Activated CD4-positive, alpha-beta memory T cell treated with anti-CD3 and anti-CD28 coated beads, Interleukin-2, amount 10 ng/mL, durations not matched to agents 7 days and 5 days (primary cell): ENCODE results near the gene DPP3. TPM values are rescaled to one million over a fixed set of nuclear protein-coding genes. Genes with fewer than 3 reads are reported as not detected.
"Not testable (repeated sequence)": the region's sequence is repeated elsewhere in the genome, so short reads cannot be mapped to it uniquely, and the experiment has no call there.

Experiments
- CTCF ChIA-PET: fragments of 350-600 bp; sonication (Branson Sonifier 250); formaldehyde crosslinking; loops from one replicate; lab custom pipeline; 2021; ENCODE audit warnings: antibody characterized with exemption, inconsistent platforms; lab: Charles Lee
- POLR2A ChIA-PET: fragments of 350-600 bp; sonication (Branson Sonifier 250); formaldehyde crosslinking; loops from one replicate; lab custom pipeline; 2021; ENCODE audit warnings: antibody characterized with exemption; lab: Charles Lee
- DNase-seq: peaks from one replicate; pipeline ENCODE4 v3.0.0-alpha.2; 2020
- H3K27ac Mint-ChIP-seq: one replicate; pipeline ENCODE4 v1.8.0; 2021; ENCODE audit warnings: mild to moderate bottlenecking, mixed read lengths
- H3K27me3 Mint-ChIP-seq: one replicate; pipeline ENCODE4 v1.8.0; 2021; ENCODE audit warnings: mixed read lengths
- H3K36me3 Mint-ChIP-seq: one replicate; pipeline ENCODE4 v1.8.0; 2021; ENCODE audit warnings: low read depth, mixed read lengths
- H3K4me1 Mint-ChIP-seq: one replicate; pipeline ENCODE4 v1.8.0; 2021; ENCODE audit warnings: mixed read lengths
- H3K4me3 Mint-ChIP-seq: one replicate; pipeline ENCODE4 v1.8.0; 2021; ENCODE audit warnings: mild to moderate bottlenecking, mixed read lengths
- H3K9me3 Mint-ChIP-seq: one replicate; pipeline ENCODE4 v1.8.0; 2021; ENCODE audit warnings: mixed read lengths
- total RNA-seq, 2 experiments: library from RNA; stranded (reverse); gene quantifications; one replicate each; pipeline ENCODE4 v1.2.3, GENCODE V29; 2021

DPP3 gene, protein sequence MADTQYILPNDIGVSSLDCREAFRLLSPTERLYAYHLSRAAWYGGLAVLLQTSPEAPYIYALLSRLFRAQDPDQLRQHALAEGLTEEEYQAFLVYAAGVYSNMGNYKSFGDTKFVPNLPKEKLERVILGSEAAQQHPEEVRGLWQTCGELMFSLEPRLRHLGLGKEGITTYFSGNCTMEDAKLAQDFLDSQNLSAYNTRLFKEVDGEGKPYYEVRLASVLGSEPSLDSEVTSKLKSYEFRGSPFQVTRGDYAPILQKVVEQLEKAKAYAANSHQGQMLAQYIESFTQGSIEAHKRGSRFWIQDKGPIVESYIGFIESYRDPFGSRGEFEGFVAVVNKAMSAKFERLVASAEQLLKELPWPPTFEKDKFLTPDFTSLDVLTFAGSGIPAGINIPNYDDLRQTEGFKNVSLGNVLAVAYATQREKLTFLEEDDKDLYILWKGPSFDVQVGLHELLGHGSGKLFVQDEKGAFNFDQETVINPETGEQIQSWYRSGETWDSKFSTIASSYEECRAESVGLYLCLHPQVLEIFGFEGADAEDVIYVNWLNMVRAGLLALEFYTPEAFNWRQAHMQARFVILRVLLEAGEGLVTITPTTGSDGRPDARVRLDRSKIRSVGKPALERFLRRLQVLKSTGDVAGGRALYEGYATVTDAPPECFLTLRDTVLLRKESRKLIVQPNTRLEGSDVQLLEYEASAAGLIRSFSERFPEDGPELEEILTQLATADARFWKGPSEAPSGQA
- 10 to 100 TPM; 59.3 to 60.6 TPM for total RNA-seq

DNA sequence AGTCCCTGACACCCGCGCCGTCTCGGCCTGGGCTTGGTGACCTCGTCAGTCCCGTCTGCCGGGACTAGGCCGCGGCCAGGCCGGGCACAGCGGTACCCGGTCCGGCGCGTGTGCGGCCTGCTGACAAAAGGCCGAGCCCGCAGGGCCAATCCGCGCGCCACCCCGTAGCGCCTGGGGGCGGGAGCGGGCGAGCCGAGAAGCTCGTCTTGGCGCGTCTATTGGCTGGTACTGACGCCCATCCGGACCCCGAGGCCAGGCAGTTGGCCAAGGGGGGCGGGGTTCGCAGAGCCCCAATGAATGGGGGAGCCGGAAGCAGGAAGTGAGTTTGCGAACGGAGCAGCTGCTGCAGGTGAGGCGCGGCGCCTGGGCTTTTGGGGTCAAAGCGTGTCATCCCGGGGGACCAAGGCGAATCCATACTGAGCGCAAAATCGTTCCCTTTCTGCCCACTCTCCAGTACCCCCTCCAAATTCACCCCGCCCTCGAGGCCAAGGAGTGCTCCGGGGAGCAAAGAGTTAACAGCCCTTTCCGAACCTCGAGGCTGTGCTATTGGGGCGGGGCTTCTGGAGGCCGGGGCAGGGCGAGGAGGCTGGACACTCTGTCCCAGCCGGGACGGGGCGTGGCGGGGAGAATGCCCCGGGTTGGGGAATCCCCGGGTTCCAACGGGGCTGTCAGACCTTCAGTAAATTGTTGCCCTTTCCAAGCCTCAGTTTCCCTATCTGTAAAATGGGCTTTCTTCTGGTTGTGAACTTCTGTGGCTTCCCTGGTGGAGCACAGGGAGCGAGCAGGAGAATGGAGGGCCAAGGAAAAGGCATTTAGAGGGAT is at the start of gene DPP3:
Gene DPP3, plus strand, starts transcription at position 318 of the 822 bp plus-strand sequence. CDS start 1,767 bp downstream, outside the sequence.
- ChIA-PET POLR2A (interaction anchor here (0.6 to 2.4 kb wide), 27 partner anchors 11 to 363 kb away, joined by 3 to 28 read pairs (median 4); partner anchors contain the start of genes ACTN3, MRPL11, NPAS4 and PELI3), CTCF (interaction anchor here (0.6 to 3.7 kb wide), 13 partner anchors 11 to 198 kb away, joined by 3 to 37 read pairs (median 5); partner anchors contain the start of genes CCDC87, MRPL11, NPAS4 and PELI3)
- peaks cover 4% of the 10 kb centered on the region for H3K36me3 Mint-ChIP-seq
- H3K9me3 Mint-ChIP-seq: no peaks in the 10 kb centered on the region
- peak within 1 kb of the TSS; percentile 78 for H3K4me3 Mint-ChIP-seq
- peak within 1 kb of the TSS; percentile 86 for H3K27ac Mint-ChIP-seq
- DNase-seq: peak; percentile 97
- no peaks in the 10 kb centered on the region for H3K27me3 Mint-ChIP-seq
- peaks cover 27% of the 10 kb centered on the region for H3K4me1 Mint-ChIP-seq

DNA sequence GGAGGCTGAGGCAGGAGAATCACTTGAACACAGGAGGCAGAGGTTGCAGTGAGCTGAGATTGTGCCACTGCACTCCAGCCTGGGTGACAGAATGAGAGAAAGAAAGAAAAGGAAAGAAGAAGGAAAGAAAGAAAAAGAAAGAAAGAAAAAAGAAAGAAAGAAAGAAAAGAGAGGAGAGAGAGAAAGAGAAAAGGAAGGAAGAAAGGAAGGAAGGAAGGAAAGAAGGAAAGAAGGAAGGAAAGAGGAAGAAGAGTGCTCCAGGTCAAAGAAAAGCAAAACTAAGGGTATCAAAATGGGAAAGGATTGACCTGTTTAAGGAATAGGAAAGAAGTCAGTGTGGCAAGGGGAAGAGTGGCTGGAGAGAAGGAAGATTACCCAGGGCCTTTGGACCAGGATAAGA is 48.9 kb upstream of the DPP3 start:
- H3K9me3 Mint-ChIP-seq, H3K4me1 Mint-ChIP-seq, H3K27me3 Mint-ChIP-seq, H3K36me3 Mint-ChIP-seq, H3K4me3 Mint-ChIP-seq, H3K27ac Mint-ChIP-seq, DNase-seq: not testable (repeated sequence)
- CTCF ChIA-PET: interaction anchor here (0.7 to 5.9 kb wide), 8 partner anchors 8 to 1546 kb away, joined by 3 to 34 read pairs (median 4); partner anchors contain the start of genes MRPL11 and RBM4B
- POLR2A ChIA-PET: interaction anchor here (0.6 kb wide), 1 partner anchor 13 kb away, joined by 3 read pairs; no protein-coding TSS in a partner anchor

DNA sequence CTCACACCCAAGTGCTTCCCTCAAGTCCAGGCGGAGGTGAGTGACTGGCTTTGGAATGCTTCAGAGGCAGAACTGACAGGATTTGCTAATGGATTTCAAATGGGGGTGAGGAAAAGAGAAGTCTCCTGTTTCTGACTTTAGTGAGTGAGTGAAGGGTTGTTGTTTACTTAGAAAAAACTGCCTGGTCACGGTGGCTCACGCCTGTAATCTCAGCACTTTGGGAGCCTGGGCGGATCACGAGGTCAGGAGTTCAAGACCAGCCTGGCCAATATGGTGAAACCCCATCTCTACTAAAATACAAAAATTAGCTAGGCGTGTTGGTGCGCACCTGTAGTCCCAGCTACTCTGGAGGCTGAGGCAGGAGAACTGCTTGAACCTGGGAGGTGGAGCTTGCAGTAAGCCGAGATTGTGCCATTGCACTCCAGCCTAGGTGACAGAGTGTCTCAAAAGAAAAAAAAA is 48.3 kb upstream of the DPP3 start:
- POLR2A ChIA-PET: interaction anchor here (1.6 kb wide), 1 partner anchor 185 kb away, joined by 3 read pairs; the partner anchor contains the start of gene RBM14
- H3K9me3 Mint-ChIP-seq, H3K27me3 Mint-ChIP-seq, H3K4me3 Mint-ChIP-seq, H3K36me3 Mint-ChIP-seq, H3K4me1 Mint-ChIP-seq, H3K27ac Mint-ChIP-seq, DNase-seq: not testable (repeated sequence)
- CTCF ChIA-PET: interaction anchor here (5.9 kb wide), 1 partner anchor 24 kb away, joined by 34 read pairs; no protein-coding TSS in a partner anchor

DNA sequence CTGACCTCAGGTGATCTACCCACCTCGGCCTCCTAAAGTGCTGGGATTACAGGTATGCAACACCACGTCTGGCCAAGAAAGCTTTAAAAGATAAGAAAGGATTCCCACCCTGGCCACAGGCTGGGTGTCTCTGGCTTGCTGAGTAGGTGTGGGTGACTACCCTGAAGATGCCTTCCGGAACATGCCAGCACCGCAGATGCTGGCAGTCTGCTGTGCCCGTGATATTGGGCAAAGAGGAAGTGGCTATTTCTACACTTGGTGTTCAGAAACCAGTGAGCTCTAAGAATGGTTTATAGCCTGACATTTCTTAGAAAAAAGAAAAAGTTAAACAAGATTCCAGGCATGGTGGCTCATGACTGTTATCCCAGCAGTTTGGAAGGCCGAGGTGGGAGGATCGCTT is 47.6 kb upstream of the DPP3 start:
- no peak for DNase-seq
- Mint-ChIP-seq H3K4me1 (peaks cover 7% of the 10 kb centered on the region), H3K27me3 (no peaks in the 10 kb centered on the region), H3K36me3 (peaks cover 8% of the 10 kb centered on the region), H3K9me3 (no peaks in the 10 kb centered on the region), H3K4me3 (no peak overlapping the region), H3K27ac (no peak overlapping the region)
- CTCF ChIA-PET: interaction anchor here (0.6 to 5.9 kb wide), 4 partner anchors 24 to 498 kb away, joined by 3 to 34 read pairs (median 4); no protein-coding TSS in a partner anchor
- POLR2A ChIA-PET: interaction anchor here (1.6 kb wide), 1 partner anchor 184 kb away, joined by 3 read pairs; the partner anchor contains the start of gene RBM14

DNA sequence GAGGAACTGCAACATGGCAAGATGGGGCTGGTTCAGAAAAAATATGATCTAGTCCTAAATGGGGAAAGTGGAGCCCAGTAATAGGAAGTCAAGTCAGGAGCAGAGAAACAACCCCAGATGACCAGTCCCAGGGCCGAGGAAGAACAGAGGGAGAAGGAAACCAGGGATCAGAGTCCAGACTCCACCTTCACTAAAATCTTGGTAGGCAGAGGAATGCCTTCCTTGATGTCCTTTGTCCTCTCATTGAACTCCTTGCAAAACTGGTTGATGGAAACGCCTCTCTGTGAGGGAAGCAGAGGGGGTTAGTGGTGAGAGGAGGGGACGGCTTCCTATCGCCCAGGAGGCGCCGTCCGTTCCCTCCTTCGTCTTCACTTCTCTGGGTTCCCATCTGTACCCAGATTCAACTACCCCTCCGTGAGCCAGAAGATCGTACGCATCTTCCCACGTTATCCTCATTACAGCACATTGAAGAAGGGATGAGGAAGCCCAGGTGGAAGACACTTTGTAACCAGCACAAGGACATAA is 42.2 kb upstream of the DPP3 start:
- ChIA-PET CTCF (interaction anchor here (0.7 to 3.2 kb wide), 23 partner anchors 7 to 404 kb away, joined by 3 to 25 read pairs (median 8); partner anchors contain the start of genes DPP3, PELI3, RBM4B and YIF1A), POLR2A (interaction anchor here (0.9 to 2.3 kb wide), 14 partner anchors 17 to 402 kb away, joined by 3 to 17 read pairs (median 5); partner anchors contain the start of genes B4GAT1, DPP3, NPAS4 and PELI3)
- Mint-ChIP-seq H3K4me1 (peaks cover 24% of the 10 kb centered on the region), H3K9me3 (peaks cover under 1% of the 10 kb centered on the region), H3K36me3 (peaks cover 10% of the 10 kb centered on the region), H3K4me3 (peak overlapping the region; percentile 88), H3K27me3 (no peaks in the 10 kb centered on the region), H3K27ac (peak overlapping the region; percentile 89)
- no peak for DNase-seq

DNA sequence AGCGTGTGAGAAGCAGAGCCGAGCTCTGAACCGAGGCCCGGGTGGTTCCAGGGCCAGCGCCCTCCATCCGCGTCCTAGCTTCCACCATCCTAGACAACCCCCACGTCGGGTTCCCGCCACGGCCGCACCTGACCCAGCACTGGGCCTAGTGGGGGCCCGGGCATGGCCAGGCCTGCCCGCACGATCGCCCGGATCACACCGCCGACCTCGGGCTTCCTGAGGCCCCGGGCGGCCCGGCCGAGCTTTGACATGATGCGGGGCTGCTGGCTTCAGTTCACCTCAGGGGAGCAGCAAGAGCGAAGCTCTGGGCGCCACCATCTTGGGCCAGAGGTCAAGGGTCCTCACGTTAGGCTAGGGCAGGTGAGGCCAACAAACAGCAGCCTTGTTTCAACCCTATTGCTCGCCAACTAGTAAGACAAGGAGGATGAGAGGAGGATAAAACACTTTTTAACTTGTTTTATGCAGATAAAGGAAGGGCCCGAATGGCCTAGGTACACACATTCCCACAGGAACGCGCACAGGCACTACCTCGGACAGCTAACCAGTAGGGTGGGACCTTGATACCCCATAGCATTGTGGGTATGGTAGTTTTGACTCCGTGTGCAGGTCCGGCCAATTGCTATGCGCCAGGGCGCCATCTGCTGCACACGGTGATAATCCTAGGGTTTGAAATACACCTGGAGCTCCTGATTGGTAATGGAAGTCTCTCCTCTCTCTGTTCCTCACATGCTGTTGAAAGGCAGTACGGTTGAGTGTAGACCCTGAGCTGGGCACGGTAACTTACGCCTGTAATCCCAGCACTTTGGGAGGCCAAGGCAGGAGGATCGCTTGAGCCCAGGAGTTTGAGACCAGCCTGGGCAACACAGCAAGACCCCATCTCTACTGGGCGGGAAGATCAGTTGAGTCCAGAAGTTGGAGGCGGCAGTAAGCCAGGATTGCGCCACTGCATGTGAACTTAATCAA is 41.4 kb upstream of the DPP3 start, which contains the start of gene MRPL11:
Gene MRPL11, minus strand, starts transcription at position 345 of the 963 bp plus-strand sequence. Its CDS starts 94 bp downstream, at position 251.
- POLR2A ChIA-PET: interaction anchor here (0.6 to 2.3 kb wide), 19 partner anchors 11 to 404 kb away, joined by 3 to 17 read pairs (median 4); partner anchors contain the start of genes B4GAT1, BRMS1, DPP3 and NPAS4
- H3K4me3 Mint-ChIP-seq: peak within 1 kb of the TSS; percentile 88
- peak; percentile 91 for DNase-seq
- H3K27me3 Mint-ChIP-seq: no peaks in the 10 kb centered on the region
- CTCF ChIA-PET: interaction anchor here (0.5 to 3.2 kb wide), 33 partner anchors 8 to 410 kb away, joined by 3 to 25 read pairs (median 7); partner anchors contain the start of genes DPP3, PELI3, RBM4B and YIF1A
- H3K4me1 Mint-ChIP-seq: peaks cover 24% of the 10 kb centered on the region
- peaks cover 5% of the 10 kb centered on the region for H3K9me3 Mint-ChIP-seq
- H3K27ac Mint-ChIP-seq: peak within 1 kb of the TSS; percentile 89
- peaks cover 10% of the 10 kb centered on the region for H3K36me3 Mint-ChIP-seq

DNA sequence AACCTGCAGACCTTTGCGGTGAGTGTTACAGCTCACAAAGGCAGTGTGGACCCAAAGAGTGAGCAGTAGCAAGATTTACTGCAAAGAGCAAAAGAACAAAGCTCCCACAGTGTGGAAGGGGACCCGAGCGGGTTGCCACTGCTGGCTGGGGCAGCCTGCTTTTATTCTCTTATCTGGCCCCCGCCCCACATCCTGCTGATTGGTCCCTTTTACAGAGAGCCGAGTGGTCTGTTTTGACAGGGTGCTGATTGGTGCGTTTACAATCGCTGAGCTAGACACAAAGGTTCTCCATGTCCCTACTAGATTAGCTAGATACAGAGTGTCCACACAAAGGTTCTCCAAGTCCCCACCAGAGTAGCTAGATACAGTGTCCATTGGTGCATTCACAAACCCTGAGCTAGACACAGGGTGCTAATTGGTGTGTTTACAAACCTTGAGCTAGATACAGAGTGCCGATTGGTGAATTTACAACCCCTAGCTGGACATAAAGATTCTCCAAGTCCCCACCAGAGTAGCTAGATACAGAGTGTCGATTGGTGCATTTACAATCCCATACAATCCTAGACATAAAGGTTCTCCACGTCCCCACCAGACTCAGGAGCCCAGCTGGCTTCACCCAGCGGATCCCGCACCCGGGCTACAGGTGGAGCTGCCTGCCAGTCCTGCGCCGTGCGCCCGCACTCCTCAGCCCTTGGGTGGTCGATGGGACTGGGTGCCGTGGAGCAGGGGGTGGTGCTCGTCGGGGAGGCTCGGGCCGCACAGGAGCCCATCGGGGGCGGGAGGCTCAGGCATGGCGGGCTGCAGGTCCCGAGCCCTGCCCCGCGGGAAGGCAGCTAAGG is 39.9 kb upstream of the DPP3 start:
- DNase-seq, H3K4me3 Mint-ChIP-seq, H3K9me3 Mint-ChIP-seq, H3K27me3 Mint-ChIP-seq, H3K27ac Mint-ChIP-seq: not testable (repeated sequence)
- POLR2A ChIA-PET: interaction anchor here (2.3 kb wide), 1 partner anchor 26 kb away, joined by 17 read pairs; the partner anchor contains the start of gene PELI3
- CTCF ChIA-PET: interaction anchor here (1.3 to 3.2 kb wide), 5 partner anchors 22 to 57 kb away, joined by 4 to 19 read pairs (median 15); partner anchors contain the start of genes DPP3 and PELI3
- Mint-ChIP-seq H3K36me3 (peaks cover 10% of the 10 kb centered on the region), H3K4me1 (peaks cover 24% of the 10 kb centered on the region)

DNA sequence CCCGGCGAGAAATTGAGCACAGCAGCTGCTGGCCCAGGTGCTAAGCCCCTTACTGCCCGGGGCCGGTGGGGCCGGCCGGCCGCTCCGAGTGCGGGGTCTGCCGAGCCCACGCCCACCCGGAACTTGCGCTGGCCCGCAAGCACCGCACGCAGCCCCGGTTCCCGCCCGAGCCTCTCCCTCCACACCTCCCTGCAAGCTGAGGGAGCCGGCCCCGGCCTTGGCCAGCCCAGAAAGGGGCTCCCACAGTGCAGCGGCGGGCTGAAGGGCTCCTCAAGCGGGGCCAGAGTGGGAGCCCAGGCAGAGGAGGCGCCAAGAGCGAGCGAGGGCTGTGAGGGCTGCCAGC is 39.3 kb upstream of the DPP3 start:
- DNase-seq, H3K36me3 Mint-ChIP-seq, H3K4me3 Mint-ChIP-seq, H3K27ac Mint-ChIP-seq, H3K9me3 Mint-ChIP-seq, H3K27me3 Mint-ChIP-seq, POLR2A ChIA-PET: not testable (repeated sequence)
- H3K4me1 Mint-ChIP-seq: peaks cover 24% of the 10 kb centered on the region
- CTCF ChIA-PET: interaction anchor here (3.2 kb wide), 1 partner anchor 26 kb away, joined by 16 read pairs; the partner anchor contains the start of gene PELI3

DNA sequence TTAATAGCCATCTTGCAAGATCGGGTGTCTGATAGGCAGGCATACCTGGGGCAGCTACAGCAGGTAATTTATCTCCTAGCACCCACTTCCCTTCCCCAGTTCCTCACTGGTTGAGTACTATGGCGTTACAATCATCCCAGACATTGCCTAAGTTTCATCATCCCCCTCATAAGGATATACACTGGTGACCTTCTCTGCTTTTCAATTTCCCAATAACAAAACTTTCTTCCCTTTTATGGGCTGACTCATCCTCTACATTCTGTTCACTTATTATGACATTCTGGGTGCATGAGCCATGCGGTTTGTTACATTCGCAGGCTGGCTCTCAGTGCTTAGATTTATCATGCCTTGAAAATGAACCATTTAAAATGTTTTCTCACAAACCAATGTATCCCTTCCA is 36.6 kb upstream of the DPP3 start:
- Mint-ChIP-seq H3K4me1 (peaks cover 9% of the 10 kb centered on the region), H3K9me3 (peaks cover 7% of the 10 kb centered on the region), H3K27me3 (peaks cover 10% of the 10 kb centered on the region), H3K4me3 (no peak overlapping the region), H3K36me3 (no peaks in the 10 kb centered on the region), H3K27ac (no peak overlapping the region)
- no peak for DNase-seq
- ChIA-PET CTCF (no interaction called here), POLR2A (no interaction called here)

DNA sequence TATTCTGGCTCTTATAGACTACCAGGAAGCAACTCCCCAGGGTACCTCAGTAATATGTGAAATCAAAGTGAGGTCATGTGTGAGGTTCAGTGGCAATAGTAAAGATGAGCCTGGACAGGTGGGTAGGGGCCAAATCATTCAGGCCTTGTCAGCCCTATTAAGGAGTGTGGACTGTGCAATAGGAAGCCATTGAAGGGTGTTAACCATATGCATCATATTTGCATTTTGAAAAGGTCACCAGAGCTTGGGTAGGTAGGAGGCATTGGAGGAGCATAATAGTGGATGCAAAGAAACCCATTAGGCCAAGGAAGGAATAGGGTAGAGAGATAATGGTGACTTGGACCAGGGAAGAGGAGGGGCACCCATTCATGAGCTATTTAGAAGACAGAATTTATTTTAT is 33.2 kb upstream of the DPP3 start:
- DNase-seq: no peak
- H3K27ac Mint-ChIP-seq: no peak overlapping the region
- peaks cover 13% of the 10 kb centered on the region for H3K27me3 Mint-ChIP-seq
- H3K4me1 Mint-ChIP-seq: no peaks in the 10 kb centered on the region
- ChIA-PET CTCF (interaction anchor here (1.2 to 1.8 kb wide), 3 partner anchors 8 to 58 kb away, joined by 3 to 8 read pairs (median 3); partner anchors contain the start of gene MRPL11), POLR2A (no interaction called here)
- H3K9me3 Mint-ChIP-seq: peaks cover 7% of the 10 kb centered on the region
- H3K4me3 Mint-ChIP-seq: no peak overlapping the region
- no peaks in the 10 kb centered on the region for H3K36me3 Mint-ChIP-seq
